Sigmoid colon (tissue), 7 donors: ENCODE data around the gene TSPAN19. TPM values are rescaled to one million over a fixed set of nuclear protein-coding genes. Genes with fewer than 3 reads are reported as not detected.

Source experiments
- DNase-seq: peaks from one replicate; pipeline ENCODE4 v3.0.0-alpha.2; 2019
- H3K27ac ChIP-seq, 4 donors: fragments of 200-600 bp; sonication (generic); one replicate each; pipeline ENCODE4 v1.5.1; 2016 to 2019; ENCODE audit warnings: mild to moderate bottlenecking in 1 of 4
- H3K27me3 ChIP-seq, 3 donors: fragments of 200-600 bp; sonication (generic); one replicate each; pipeline ENCODE4 v1.5.1; 2019; ENCODE audit warnings: mild to moderate bottlenecking in 1 of 3
- H3K36me3 ChIP-seq, 4 donors: fragments of 200-600 bp; sonication (generic); one replicate each; pipeline ENCODE4 v1.5.1; 2016 to 2019
- H3K4me1 ChIP-seq, 4 donors: fragments of 200-600 bp; sonication (generic); one replicate each; pipeline ENCODE4 v1.5.1; 2017 to 2019
- H3K4me3 ChIP-seq, 4 donors: fragments of 200-600 bp; sonication (generic); one replicate each; pipeline ENCODE4 v1.5.1; 2017 to 2019; ENCODE audit warnings: mild to moderate bottlenecking in 2 of 4, moderate library complexity in 1 of 4
- H3K9me3 ChIP-seq, 4 donors: fragments of 200-600 bp in 3 of 4; sonication (generic) in 3 of 4; one replicate each; pipeline versions ENCODE4 v1.5.1 to v1.6.1; 2013 to 2019
- EP300 ChIP-seq, 4 donors: sonication (generic); formaldehyde crosslinking; IDR thresholded peaks; one replicate each; pipeline ENCODE4 v1.6.1; 2017; ENCODE audit warnings: antibody characterized with exemption in 4 of 4
- POLR2A ChIP-seq, 2 donors: fragments of 450-650 bp; IDR thresholded peaks; one replicate each; pipeline ENCODE4 v1.6.1; 2016; ENCODE audit warnings: antibody characterized with exemption in 2 of 2, mild to moderate bottlenecking in 2 of 2, moderate library complexity in 2 of 2
- POLR2AphosphoS5 ChIP-seq, 4 donors: sonication (generic); formaldehyde crosslinking; IDR thresholded peaks; one replicate each; pipeline ENCODE4 v1.6.1; 2017; ENCODE audit warnings: antibody characterized with exemption in 4 of 4
- WGBS, 2 donors: extraction: QIAGEN DNeasy Blood & Tissue Kit; methylation state at CpG; one replicate each; pipeline ENCODE4 v1.1.7; 2013; 5-methylcytosine and 5-hydroxymethylcytosine counted together
- intact Hi-C: fragments of 100-400 bp; cut with DNase I; formaldehyde crosslinking; loops from one replicate; pipeline ENCODE4 v1.15.1; 2023
- polyA plus RNA-seq, 3 donors: library from polyadenylated mRNA; stranded (reverse); fragments of 200-250 nt; gene quantifications; one replicate each; pipeline ENCODE4 v1.2.3, GENCODE V29; 2013
- total RNA-seq, 4 donors: library from RNA; depleted of rRNA; stranded (reverse); fragments of >200 nt; gene quantifications; one replicate each; pipeline ENCODE4 v1.1.0, GENCODE V29; 2016
- TF ChIP-seq, protein P1 (sequence below), 4 experiments: fragments of 450-650 bp in 3 of 4; fragments of 200-600 bp in 1 of 4; IDR thresholded peaks; one replicate each; pipeline ENCODE4 v1.5.1; 2016 to 2019; ENCODE audit warnings: antibody characterized with exemption in 4 of 4, mild to moderate bottlenecking in 3 of 4, moderate library complexity in 2 of 4
- donor health status: healthy with polysubstance abuse.
- donor health status: Bipolar disorder and iron deficiency.
- donor health status: healthy.

TSPAN19 gene
- total and polyA plus RNA-seq, 7 donors: 0.81 TPM; not detected in 6

DNA sequence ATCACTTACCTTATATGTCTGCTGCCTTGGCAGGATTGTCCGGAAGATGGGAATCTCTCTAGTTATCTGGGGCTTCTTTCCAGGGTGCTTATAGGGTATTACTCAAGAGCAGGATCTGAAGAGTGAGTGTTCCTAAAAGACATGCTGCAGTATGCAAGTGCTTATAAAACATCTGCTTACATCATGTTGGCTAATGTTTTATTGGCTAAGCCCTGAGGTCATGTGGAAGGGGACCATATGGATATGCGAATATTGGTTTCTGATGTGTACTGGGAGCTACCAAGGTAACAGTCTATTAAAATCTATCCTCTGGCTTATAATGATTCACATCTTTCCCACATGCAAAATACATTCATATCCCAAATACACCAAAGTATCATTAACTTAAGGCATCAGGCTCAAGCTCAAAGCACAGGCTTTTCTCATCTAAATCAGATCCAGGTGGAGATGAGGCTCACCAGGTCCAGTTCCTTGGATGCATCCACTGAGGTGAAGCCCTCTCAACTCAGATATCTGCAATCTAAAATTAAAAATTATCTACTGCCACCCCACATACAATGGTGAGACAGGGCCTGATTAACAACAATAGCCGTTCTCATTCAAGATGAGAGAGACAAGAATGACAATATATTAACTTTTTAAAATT lies 29.9 kb upstream of the TSPAN19 start:
- Histone ChIP-seq H3K4me1 (no peaks in the 10 kb centered on the region), H3K27me3 (no peaks in the 10 kb centered on the region), H3K36me3 (no peaks in the 10 kb centered on the region), H3K9me3 (no peaks in the 10 kb centered on the region), H3K27ac (no peak overlapping the region), H3K4me3 (no peak overlapping the region)
- DNase-seq: no peak
- WGBS, 2 donors: 90 to 91% methylated on average over 3 of the region's 3 CpGs
- TF ChIP-seq POLR2A (IDR thresholded peaks at IDR 0.05) (no peak), EP300 (IDR thresholded peaks at IDR 0.05) (no peak), POLR2AphosphoS5 (IDR thresholded peaks at IDR 0.05) (no peak)
- TF ChIP-seq, protein P1, sequence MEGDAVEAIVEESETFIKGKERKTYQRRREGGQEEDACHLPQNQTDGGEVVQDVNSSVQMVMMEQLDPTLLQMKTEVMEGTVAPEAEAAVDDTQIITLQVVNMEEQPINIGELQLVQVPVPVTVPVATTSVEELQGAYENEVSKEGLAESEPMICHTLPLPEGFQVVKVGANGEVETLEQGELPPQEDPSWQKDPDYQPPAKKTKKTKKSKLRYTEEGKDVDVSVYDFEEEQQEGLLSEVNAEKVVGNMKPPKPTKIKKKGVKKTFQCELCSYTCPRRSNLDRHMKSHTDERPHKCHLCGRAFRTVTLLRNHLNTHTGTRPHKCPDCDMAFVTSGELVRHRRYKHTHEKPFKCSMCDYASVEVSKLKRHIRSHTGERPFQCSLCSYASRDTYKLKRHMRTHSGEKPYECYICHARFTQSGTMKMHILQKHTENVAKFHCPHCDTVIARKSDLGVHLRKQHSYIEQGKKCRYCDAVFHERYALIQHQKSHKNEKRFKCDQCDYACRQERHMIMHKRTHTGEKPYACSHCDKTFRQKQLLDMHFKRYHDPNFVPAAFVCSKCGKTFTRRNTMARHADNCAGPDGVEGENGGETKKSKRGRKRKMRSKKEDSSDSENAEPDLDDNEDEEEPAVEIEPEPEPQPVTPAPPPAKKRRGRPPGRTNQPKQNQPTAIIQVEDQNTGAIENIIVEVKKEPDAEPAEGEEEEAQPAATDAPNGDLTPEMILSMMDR (IDR thresholded peaks at IDR 0.05): no peak
- intact Hi-C loops: no loop called here

GRCh38 chr12:85060916-85061315 lies 24.8 kb upstream of the TSPAN19 start:
- no peaks in the 10 kb centered on the region for H3K4me1 ChIP-seq
- H3K9me3 ChIP-seq: no peaks in the 10 kb centered on the region
- WGBS, 2 donors: 57 to 59% methylated on average over 2 of the region's 2 CpGs
- no peak overlapping the region for H3K4me3 ChIP-seq
- TF ChIP-seq, protein P1 (IDR thresholded peaks at IDR 0.05): no peak
- TF ChIP-seq POLR2A (IDR thresholded peaks at IDR 0.05) (no peak), POLR2AphosphoS5 (IDR thresholded peaks at IDR 0.05) (no peak), EP300 (IDR thresholded peaks at IDR 0.05) (no peak)
- no peak overlapping the region for H3K27ac ChIP-seq
- no peak for DNase-seq
- no peaks in the 10 kb centered on the region for H3K27me3 ChIP-seq
- intact Hi-C loops: no loop called here
- H3K36me3 ChIP-seq: no peaks in the 10 kb centered on the region

GRCh38 chr12:85059594-85059993 lies 23.5 kb upstream of the TSPAN19 start:
- Histone ChIP-seq H3K4me1 (no peaks in the 10 kb centered on the region), H3K27ac (no peak overlapping the region), H3K36me3 (no peaks in the 10 kb centered on the region), H3K9me3 (no peaks in the 10 kb centered on the region), H3K4me3 (no peak overlapping the region), H3K27me3 (no peaks in the 10 kb centered on the region)
- 53 to 74% methylated on average over 6 of the region's 6 CpGs for WGBS, 2 donors
- intact Hi-C loops: no loop called here
- TF ChIP-seq, protein P1 (IDR thresholded peaks at IDR 0.05): no peak
- no peak for TF ChIP-seq POLR2A (IDR thresholded peaks at IDR 0.05)
- no peak for TF ChIP-seq EP300 (IDR thresholded peaks at IDR 0.05)
- TF ChIP-seq POLR2AphosphoS5 (IDR thresholded peaks at IDR 0.05): no peak
- no peak for DNase-seq

DNA sequence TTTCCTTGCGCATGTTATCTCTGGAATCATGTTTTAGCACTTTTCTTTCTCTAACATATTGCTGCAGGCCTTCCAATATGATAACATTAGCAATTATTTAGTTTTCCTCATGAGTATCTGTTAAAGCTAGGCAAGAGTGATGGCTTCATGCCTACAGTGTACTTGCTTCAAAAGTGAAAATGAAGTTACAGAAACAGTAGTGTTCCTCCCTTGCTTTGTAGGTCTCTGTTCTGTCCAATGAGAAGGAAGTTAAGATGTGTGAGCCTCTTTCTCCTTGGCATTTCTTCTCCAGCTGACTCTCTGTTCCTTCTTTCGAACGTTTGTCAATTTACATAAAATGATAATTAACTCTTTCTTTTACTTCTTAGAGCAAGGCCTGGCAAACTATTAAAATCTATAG lies 22.3 kb upstream of the TSPAN19 start:
- intact Hi-C loops: no loop called here
- Histone ChIP-seq H3K36me3 (no peaks in the 10 kb centered on the region), H3K4me1 (no peaks in the 10 kb centered on the region), H3K27ac (no peak overlapping the region), H3K4me3 (no peak overlapping the region), H3K27me3 (no peaks in the 10 kb centered on the region), H3K9me3 (no peaks in the 10 kb centered on the region)
- no peak for DNase-seq
- WGBS, 2 donors: 36 to 47% methylated on average over 3 of the region's 3 CpGs
- TF ChIP-seq POLR2AphosphoS5 (IDR thresholded peaks at IDR 0.05): no peak
- no peak for TF ChIP-seq EP300 (IDR thresholded peaks at IDR 0.05)
- no peak for TF ChIP-seq POLR2A (IDR thresholded peaks at IDR 0.05)
- TF ChIP-seq, protein P1 (IDR thresholded peaks at IDR 0.05): no peak
